ENCODE results near the gene ANOS1. TPM values are rescaled to one million over a fixed set of nuclear protein-coding genes. Genes with fewer than 3 reads are reported as not detected.
A peak's percentile ranks its signal among the peaks of the same experiment; 100 is the strongest.

ANOS1 gene
- total and polyA plus RNA-seq, 4 donors = 6.0 to 44.2 (median 22.2) TPM

DNA sequence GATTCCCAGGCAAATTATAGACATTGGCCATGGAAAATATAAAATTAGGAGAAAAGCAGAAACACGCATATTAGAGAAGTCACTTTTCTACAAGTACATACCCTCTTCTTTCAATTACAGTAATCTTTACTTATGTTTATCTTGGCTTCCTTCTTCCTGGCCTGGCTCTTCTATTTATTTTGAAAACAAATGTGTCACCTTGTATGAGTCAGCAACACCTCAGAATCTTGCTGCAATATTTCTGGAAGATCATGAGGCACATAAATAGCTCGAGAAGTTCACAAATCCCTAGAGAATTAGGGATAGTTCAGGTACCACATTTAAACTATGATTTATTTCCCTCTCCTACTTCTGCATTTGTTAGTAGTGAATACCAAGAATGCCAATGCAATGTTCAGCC, 124.6 kb downstream of the ANOS1 start:
- Histone ChIP-seq H3K9ac (ENCODE audit: insufficient read depth in 1 of 2, low read length in 2 of 2) (no peak overlapping the region), H3K4me1 (ENCODE audit: control insufficient read depth in 5 of 5, insufficient read depth in 5 of 5, low read length in 5 of 5) (no peaks in the 10 kb centered on the region), H3K4me3 (no peak overlapping the region), H3K36me3 (ENCODE audit: control insufficient read depth in 4 of 4, insufficient read depth in 4 of 4, low read length in 4 of 4) (no peaks in the 10 kb centered on the region), H3K9me3 (ENCODE audit: control insufficient read depth in 4 of 4, insufficient read depth in 3 of 4, low read length in 3 of 4) (peaks cover 0 to 7% (median 0%) of the 10 kb centered on the region in 4 donors), H3K27me3 (ENCODE audit: control insufficient read depth in 3 of 3, insufficient read depth in 3 of 3, low read length in 2 of 3) (no peaks in the 10 kb centered on the region), H3K27ac (ENCODE audit: low read depth in 1 of 2, low read length in 1 of 2) (no peak overlapping the region)
- peak in 1 of 3 donors; percentile 1 for DNase-seq
- 55 to 61% methylated on average over 2 of the region's 2 CpGs for WGBS, 2 donors
- no peak for ATAC-seq (ENCODE audit: insufficient read depth, low FRiP score)
- TF ChIP-seq, protein P1, sequence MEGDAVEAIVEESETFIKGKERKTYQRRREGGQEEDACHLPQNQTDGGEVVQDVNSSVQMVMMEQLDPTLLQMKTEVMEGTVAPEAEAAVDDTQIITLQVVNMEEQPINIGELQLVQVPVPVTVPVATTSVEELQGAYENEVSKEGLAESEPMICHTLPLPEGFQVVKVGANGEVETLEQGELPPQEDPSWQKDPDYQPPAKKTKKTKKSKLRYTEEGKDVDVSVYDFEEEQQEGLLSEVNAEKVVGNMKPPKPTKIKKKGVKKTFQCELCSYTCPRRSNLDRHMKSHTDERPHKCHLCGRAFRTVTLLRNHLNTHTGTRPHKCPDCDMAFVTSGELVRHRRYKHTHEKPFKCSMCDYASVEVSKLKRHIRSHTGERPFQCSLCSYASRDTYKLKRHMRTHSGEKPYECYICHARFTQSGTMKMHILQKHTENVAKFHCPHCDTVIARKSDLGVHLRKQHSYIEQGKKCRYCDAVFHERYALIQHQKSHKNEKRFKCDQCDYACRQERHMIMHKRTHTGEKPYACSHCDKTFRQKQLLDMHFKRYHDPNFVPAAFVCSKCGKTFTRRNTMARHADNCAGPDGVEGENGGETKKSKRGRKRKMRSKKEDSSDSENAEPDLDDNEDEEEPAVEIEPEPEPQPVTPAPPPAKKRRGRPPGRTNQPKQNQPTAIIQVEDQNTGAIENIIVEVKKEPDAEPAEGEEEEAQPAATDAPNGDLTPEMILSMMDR (IDR thresholded peaks at IDR 0.05; ENCODE audit: control extremely low read depth, extremely low read depth) = no peak

DNA sequence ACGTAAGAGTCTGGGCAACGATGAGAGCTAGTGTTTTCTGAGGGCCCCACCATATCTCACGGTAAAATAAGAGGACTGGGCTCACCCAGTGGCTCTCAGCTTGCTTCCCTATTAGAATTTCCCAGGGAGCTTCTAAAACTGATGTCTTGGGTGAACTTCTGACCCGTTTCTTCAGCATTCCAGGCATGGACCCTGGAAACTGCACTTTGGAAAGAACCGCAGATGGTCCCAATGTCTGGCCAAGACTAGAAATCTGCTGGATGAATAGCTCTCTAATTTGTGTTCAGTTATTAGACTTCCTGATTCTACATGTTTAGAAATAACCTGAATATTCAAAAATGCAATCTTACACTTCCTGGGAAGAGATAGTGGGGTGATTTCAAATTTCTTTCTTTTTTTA, 127.8 kb downstream of the ANOS1 start:
- TF ChIP-seq, protein P1 (IDR thresholded peaks at IDR 0.05; ENCODE audit: control extremely low read depth, extremely low read depth) = no peak
- ATAC-seq (ENCODE audit: insufficient read depth, low FRiP score) (no peak), DNase-seq (no peak)
- 84 to 90% methylated on average over 5 of the region's 5 CpGs for WGBS, 2 donors
- Histone ChIP-seq H3K4me3 (no peak overlapping the region), H3K27ac (ENCODE audit: low read depth in 1 of 2, low read length in 1 of 2) (no peak overlapping the region), H3K4me1 (ENCODE audit: control insufficient read depth in 5 of 5, insufficient read depth in 5 of 5, low read length in 5 of 5) (no peaks in the 10 kb centered on the region), H3K9me3 (ENCODE audit: control insufficient read depth in 4 of 4, insufficient read depth in 3 of 4, low read length in 3 of 4) (peaks cover 0 to 2% (median 0%) of the 10 kb centered on the region in 4 donors), H3K9ac (ENCODE audit: insufficient read depth in 1 of 2, low read length in 2 of 2) (no peak overlapping the region), H3K36me3 (ENCODE audit: control insufficient read depth in 4 of 4, insufficient read depth in 4 of 4, low read length in 4 of 4) (no peaks in the 10 kb centered on the region), H3K27me3 (ENCODE audit: control insufficient read depth in 3 of 3, insufficient read depth in 3 of 3, low read length in 2 of 3) (peaks cover 0 to 3% (median 0%) of the 10 kb centered on the region in 3 donors)

DNA sequence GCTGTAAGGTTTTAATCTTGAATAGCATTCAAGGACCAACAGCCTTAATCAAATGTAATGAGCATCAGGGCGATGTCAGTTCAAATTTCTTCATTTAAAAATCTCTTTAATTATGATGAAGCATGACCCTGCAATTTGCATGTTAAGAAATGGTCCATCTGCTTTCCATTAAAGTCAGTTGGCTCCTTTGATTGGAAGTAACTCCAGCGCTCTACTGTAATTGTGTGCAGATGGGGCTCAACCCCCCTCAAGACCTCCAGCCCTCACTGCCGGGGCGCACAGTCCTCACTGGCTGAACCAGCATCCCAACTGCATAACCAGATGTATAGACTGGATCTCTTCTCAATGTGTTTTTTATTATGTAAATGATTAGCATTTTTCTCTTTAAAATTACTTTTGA, 140.4 kb downstream of the ANOS1 start:
- 90 to 95% methylated on average over 4 of the region's 4 CpGs for WGBS, 2 donors
- Histone ChIP-seq H3K4me3 (no peak overlapping the region), H3K27me3 (ENCODE audit: control insufficient read depth in 3 of 3, insufficient read depth in 3 of 3, low read length in 2 of 3) (peaks cover 0 to 22% (median 7%) of the 10 kb centered on the region in 3 donors), H3K9ac (ENCODE audit: insufficient read depth in 1 of 2, low read length in 2 of 2) (no peak overlapping the region), H3K4me1 (ENCODE audit: control insufficient read depth in 5 of 5, insufficient read depth in 5 of 5, low read length in 5 of 5) (no peaks in the 10 kb centered on the region), H3K36me3 (ENCODE audit: control insufficient read depth in 4 of 4, insufficient read depth in 4 of 4, low read length in 4 of 4) (no peaks in the 10 kb centered on the region), H3K27ac (ENCODE audit: low read depth in 1 of 2, low read length in 1 of 2) (no peak overlapping the region), H3K9me3 (ENCODE audit: control insufficient read depth in 4 of 4, insufficient read depth in 3 of 4, low read length in 3 of 4) (no peaks in the 10 kb centered on the region)
- ATAC-seq (ENCODE audit: insufficient read depth, low FRiP score) = no peak
- no peak for DNase-seq
- TF ChIP-seq, protein P1 (IDR thresholded peaks at IDR 0.05; ENCODE audit: control extremely low read depth, extremely low read depth) = no peak

DNA sequence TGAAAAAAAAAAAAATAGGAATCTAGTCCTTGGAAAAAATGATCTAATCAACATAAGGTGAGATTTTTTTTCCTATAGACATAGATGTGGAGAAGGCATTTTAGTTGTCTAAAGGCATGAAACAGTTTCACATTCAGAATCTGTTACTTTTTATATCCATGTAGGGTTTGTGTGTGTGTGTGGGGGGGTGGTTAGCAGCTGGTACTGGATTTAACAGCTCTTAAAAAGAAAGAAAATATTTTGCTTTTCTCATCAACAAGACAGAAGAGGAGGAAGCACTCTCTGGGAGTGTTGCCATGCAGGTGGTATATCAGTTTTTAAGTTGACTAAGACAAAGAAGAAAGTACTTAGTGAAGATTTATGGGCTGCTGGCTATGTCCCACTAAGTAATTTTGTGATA, 145.0 kb downstream of the ANOS1 start:
- ATAC-seq (ENCODE audit: insufficient read depth, low FRiP score) = no peak
- no peaks in the 10 kb centered on the region for H3K36me3 ChIP-seq (ENCODE audit: control insufficient read depth in 4 of 4, insufficient read depth in 4 of 4, low read length in 4 of 4)
- no peaks in the 10 kb centered on the region for H3K9me3 ChIP-seq (ENCODE audit: control insufficient read depth in 4 of 4, insufficient read depth in 3 of 4, low read length in 3 of 4)
- DNase-seq = no peak
- no peak overlapping the region for H3K4me3 ChIP-seq
- TF ChIP-seq, protein P1 (IDR thresholded peaks at IDR 0.05; ENCODE audit: control extremely low read depth, extremely low read depth) = no peak
- no peaks in the 10 kb centered on the region for H3K4me1 ChIP-seq (ENCODE audit: control insufficient read depth in 5 of 5, insufficient read depth in 5 of 5, low read length in 5 of 5)
- H3K27me3 ChIP-seq (ENCODE audit: control insufficient read depth in 3 of 3, insufficient read depth in 3 of 3, low read length in 2 of 3) = peaks cover 0 to 30% (median 8%) of the 10 kb centered on the region in 3 donors
- no peak overlapping the region for H3K9ac ChIP-seq (ENCODE audit: insufficient read depth in 1 of 2, low read length in 2 of 2)
- H3K27ac ChIP-seq (ENCODE audit: low read depth in 1 of 2, low read length in 1 of 2) = no peak overlapping the region

Data from lung (tissue), 12 donors.